GM03348 (cell line): ENCODE measurements around the gene SRRT.
A peak's percentile ranks its signal among the peaks of the same experiment; 100 is the strongest.
"Not testable (repeated sequence)": the region's sequence is repeated elsewhere in the genome, so short reads cannot be mapped to it uniquely, and the experiment has no call there.

Experiments
- DNase-seq: peaks from one replicate; pipeline ENCODE4 v3.0.0; 2012; ENCODE audit warnings: low spot score

SRRT gene

GRCh38 chr7:100893910-100894721 is 19.2 kb downstream of the SRRT start:
- peak; percentile 5 for DNase-seq

- peak; percentile 70 for DNase-seq
These were observed 20.2 kb downstream of the SRRT start for GRCh38 chr7:100894860-100895700.

GRCh38 chr7:100895701-100895955 is 20.7 kb downstream of the SRRT start, which contains the start of gene ACHE:
Gene ACHE (minus strand): TSS chr7:100895888. CDS start chr7:100894232, 1,656 bp downstream.
- DNase-seq = peak; percentile 30

GRCh38 chr7:100895956-100896731 is 21.2 kb downstream of the SRRT start:
- DNase-seq = peak; percentile 3

GRCh38 chr7:100896732-100897608 is 22.1 kb downstream of the SRRT start:
- peak; percentile 68 for DNase-seq

GRCh38 chr7:100897772-100898454 is 23.0 kb downstream of the SRRT start:
- DNase-seq = no peak

GRCh38 chr7:100899432-100899831 is 24.5 kb downstream of the SRRT start:
- no peak for DNase-seq

- DNase-seq = no peak
These were observed 26.1 kb downstream of the SRRT start for GRCh38 chr7:100900978-100901377.

- no peak for DNase-seq
These were observed 27.0 kb downstream of the SRRT start for GRCh38 chr7:100901921-100902332.

- DNase-seq = no peak
These were observed 27.7 kb downstream of the SRRT start for GRCh38 chr7:100902638-100903037.

GRCh38 chr7:100908512-100908911 is 33.6 kb downstream of the SRRT start:
- no peak for DNase-seq

GRCh38 chr7:100910443-100910842 is 35.5 kb downstream of the SRRT start:
- DNase-seq = not testable (repeated sequence)

- DNase-seq = no peak
These were observed 36.6 kb downstream of the SRRT start for GRCh38 chr7:100911484-100911883.

- no peak for DNase-seq
These were observed 39.4 kb downstream of the SRRT start for GRCh38 chr7:100914208-100914878.

- no peak for DNase-seq
These were observed 40.1 kb downstream of the SRRT start for GRCh38 chr7:100914879-100915447.

GRCh38 chr7:100919335-100919734 is 44.4 kb downstream of the SRRT start:
- not testable (repeated sequence) for DNase-seq

- not testable (repeated sequence) for DNase-seq
These were observed 45.0 kb downstream of the SRRT start for GRCh38 chr7:100919779-100920437.

GRCh38 chr7:100921039-100921438 is 46.1 kb downstream of the SRRT start:
- DNase-seq = no peak

- not testable (repeated sequence) for DNase-seq
These were observed 48.7 kb downstream of the SRRT start for GRCh38 chr7:100923616-100924015.
